ENCODE measurements around the gene LTO1.

- TF ChIP-seq CTCF (IDR thresholded peaks at IDR 0.05) = no peak
- TF ChIP-seq ZFX (IDR thresholded peaks at IDR 0.05; ENCODE audit: borderline replicate concordance) = no peak
These were observed 777 bp downstream of the LTO1 start for GRCh38 chr11:69674267-69674885.
